Type B pancreatic cell (in vitro differentiated cells): ENCODE results near the gene DNAH17. TPM values are rescaled to one million over a fixed set of nuclear protein-coding genes. Genes with fewer than 3 reads are reported as not detected.

ENCODE experiments used
- DNase-seq: peaks from one replicate; pipeline ENCODE4 v3.0.0; 2021; ENCODE audit warnings: mixed read lengths; ENCODE audit not compliant: unreplicated experiment; ENCODE audit errors: extremely low spot score
- H3K27ac Mint-ChIP-seq: 2 replicates; pipeline ENCODE4 v1.8.0; 2021; ENCODE audit warnings: mild to moderate bottlenecking, mixed read lengths
- H3K27me3 Mint-ChIP-seq: 2 replicates; pipeline ENCODE4 v1.8.0; 2021; ENCODE audit warnings: mixed read lengths
- H3K36me3 Mint-ChIP-seq: 2 replicates; pipeline ENCODE4 v1.8.0; 2021; ENCODE audit warnings: mixed read lengths
- H3K4me1 Mint-ChIP-seq: one replicate; pipeline ENCODE4 v1.8.0; 2021; ENCODE audit warnings: mixed read lengths; ENCODE audit not compliant: unreplicated experiment
- H3K4me3 Mint-ChIP-seq: 2 replicates; pipeline ENCODE4 v1.8.0; 2021; ENCODE audit warnings: mild to moderate bottlenecking, mixed read lengths
- H3K9me3 Mint-ChIP-seq: 2 replicates; pipeline ENCODE4 v1.8.0; 2021; ENCODE audit warnings: mixed read lengths
- total RNA-seq: library from RNA; stranded (reverse); gene quantifications from 2 replicates; pipeline ENCODE4 v1.2.1, GENCODE V29; 2021; ENCODE audit warnings: low replicate concordance
- TF ChIP-seq, protein P1 (sequence below): fragments of 200-600 bp; sonication (generic); conservative IDR thresholded peaks from 2 replicates; pipeline ENCODE4 v1.5.0; 2021; ENCODE audit warnings: antibody characterized with exemption, mild to moderate bottlenecking

DNAH17 gene
- total RNA-seq, 1 donor from 2014 or later, result 0.07 TPM

DNA sequence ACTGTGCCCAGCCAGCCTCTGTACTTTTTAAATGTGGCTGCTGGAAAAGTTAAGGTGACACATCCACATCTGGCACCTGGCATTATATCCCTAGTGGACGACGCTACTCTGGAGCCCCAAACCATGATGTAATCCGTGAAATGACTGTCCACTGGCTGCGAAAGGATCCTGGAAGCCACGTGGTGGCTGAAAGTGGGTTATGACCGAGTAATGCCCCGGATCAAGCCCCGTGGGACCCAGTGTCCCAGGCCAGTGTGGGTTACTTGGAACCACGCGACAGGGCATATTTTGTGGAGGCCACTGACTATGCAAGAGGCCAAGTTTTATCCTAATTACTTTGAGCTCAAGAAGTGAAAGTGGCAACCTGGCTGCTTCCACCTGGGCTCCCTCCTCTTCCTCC is 119.1 kb downstream of the DNAH17 start:
- H3K4me1 Mint-ChIP-seq, result no peaks in the 10 kb centered on the region
- no peaks in the 10 kb centered on the region for H3K9me3 Mint-ChIP-seq
- no peaks in the 10 kb centered on the region for H3K36me3 Mint-ChIP-seq
- no peak overlapping the region for H3K4me3 Mint-ChIP-seq
- DNase-seq, result no peak
- no peaks in the 10 kb centered on the region for H3K27me3 Mint-ChIP-seq
- TF ChIP-seq, protein P1, sequence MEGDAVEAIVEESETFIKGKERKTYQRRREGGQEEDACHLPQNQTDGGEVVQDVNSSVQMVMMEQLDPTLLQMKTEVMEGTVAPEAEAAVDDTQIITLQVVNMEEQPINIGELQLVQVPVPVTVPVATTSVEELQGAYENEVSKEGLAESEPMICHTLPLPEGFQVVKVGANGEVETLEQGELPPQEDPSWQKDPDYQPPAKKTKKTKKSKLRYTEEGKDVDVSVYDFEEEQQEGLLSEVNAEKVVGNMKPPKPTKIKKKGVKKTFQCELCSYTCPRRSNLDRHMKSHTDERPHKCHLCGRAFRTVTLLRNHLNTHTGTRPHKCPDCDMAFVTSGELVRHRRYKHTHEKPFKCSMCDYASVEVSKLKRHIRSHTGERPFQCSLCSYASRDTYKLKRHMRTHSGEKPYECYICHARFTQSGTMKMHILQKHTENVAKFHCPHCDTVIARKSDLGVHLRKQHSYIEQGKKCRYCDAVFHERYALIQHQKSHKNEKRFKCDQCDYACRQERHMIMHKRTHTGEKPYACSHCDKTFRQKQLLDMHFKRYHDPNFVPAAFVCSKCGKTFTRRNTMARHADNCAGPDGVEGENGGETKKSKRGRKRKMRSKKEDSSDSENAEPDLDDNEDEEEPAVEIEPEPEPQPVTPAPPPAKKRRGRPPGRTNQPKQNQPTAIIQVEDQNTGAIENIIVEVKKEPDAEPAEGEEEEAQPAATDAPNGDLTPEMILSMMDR, result no peak
- no peak overlapping the region for H3K27ac Mint-ChIP-seq

DNA sequence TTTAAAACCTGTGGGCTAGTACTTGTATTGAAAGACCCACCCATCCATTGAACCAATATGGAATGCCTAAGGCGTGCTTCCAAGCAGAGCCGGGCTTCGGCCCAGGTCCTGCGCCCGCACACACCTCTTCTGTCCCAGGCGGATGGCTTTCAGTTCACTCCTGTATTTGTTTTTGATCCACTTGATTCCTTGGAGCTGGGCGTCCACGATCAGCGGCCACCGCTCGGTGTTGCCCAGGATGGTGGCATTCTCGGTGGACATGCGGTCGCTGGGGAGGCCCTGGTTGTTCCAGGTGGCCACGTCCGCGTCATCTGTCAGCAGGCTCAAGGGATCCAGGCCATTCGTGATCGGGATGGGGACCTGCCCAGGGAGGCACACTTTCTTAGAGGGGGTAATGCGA is 122.8 kb downstream of the DNAH17 start:
- Mint-ChIP-seq H3K36me3 (no peaks in the 10 kb centered on the region), H3K27ac (no peak overlapping the region), H3K27me3 (no peaks in the 10 kb centered on the region), H3K9me3 (no peaks in the 10 kb centered on the region), H3K4me1 (no peaks in the 10 kb centered on the region), H3K4me3 (no peak overlapping the region)
- DNase-seq, result no peak
- TF ChIP-seq, protein P1, result no peak

DNA sequence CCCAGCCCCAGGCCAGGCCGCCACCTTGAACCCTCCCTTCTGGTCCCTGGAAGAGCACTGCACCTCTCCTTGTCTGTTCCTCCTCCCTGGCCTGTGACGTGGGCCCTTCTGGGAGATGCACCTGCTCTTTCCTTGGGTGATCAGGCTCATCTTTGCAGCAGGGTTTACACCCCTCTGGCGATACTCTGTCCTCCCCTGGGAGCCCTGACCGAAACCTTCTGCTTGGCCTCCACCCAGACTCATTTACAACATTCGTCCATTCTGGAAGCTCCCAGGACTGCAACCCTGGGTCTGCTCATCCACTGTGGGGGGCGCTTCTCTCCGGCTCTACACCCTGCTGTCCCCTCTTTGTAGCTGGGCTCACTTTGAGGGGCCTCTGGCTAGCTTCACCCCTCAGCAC is 125.4 kb downstream of the DNAH17 start:
- no peaks in the 10 kb centered on the region for H3K27me3 Mint-ChIP-seq
- DNase-seq, result no peak
- no peaks in the 10 kb centered on the region for H3K4me1 Mint-ChIP-seq
- no peak overlapping the region for H3K27ac Mint-ChIP-seq
- no peaks in the 10 kb centered on the region for H3K36me3 Mint-ChIP-seq
- TF ChIP-seq, protein P1, result no peak
- H3K9me3 Mint-ChIP-seq, result no peaks in the 10 kb centered on the region
- H3K4me3 Mint-ChIP-seq, result no peak overlapping the region

DNA sequence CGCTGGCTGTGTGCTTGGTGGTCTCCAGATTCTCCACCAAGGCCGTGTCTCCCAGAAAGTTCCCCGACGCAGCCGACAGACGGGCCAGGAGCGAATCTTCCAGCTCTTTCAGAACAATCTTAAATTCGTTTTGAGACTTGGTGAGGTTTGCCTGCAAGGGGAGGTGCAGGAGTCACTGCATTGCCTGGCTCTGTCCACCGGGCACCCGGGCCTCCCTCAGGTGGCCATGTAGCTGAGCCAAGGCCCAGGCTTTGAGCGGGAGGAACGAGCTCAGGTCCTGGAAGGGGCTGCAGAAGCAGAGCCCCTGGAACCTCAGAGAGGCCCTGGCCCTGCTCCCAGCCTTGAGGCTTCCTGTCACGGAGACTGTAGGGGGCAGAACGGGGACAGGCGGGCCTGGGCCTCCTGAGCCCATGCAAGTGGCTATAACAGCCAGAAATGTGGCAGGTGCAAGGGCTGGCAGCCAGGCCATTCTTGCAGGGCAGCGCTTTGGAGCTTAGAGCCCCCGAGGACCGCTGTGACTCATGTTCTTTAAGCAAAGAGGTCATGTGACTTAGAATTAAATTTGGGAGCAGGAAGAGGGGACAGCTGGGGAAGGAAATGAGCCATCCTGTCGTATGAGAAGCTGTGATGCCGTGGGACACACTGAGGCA is 126.4 kb downstream of the DNAH17 start:
- Mint-ChIP-seq H3K27me3 (no peaks in the 10 kb centered on the region), H3K9me3 (no peaks in the 10 kb centered on the region), H3K4me1 (no peaks in the 10 kb centered on the region), H3K36me3 (no peaks in the 10 kb centered on the region), H3K4me3 (no peak overlapping the region), H3K27ac (no peak overlapping the region)
- TF ChIP-seq, protein P1, result no peak
- no peak for DNase-seq

DNA sequence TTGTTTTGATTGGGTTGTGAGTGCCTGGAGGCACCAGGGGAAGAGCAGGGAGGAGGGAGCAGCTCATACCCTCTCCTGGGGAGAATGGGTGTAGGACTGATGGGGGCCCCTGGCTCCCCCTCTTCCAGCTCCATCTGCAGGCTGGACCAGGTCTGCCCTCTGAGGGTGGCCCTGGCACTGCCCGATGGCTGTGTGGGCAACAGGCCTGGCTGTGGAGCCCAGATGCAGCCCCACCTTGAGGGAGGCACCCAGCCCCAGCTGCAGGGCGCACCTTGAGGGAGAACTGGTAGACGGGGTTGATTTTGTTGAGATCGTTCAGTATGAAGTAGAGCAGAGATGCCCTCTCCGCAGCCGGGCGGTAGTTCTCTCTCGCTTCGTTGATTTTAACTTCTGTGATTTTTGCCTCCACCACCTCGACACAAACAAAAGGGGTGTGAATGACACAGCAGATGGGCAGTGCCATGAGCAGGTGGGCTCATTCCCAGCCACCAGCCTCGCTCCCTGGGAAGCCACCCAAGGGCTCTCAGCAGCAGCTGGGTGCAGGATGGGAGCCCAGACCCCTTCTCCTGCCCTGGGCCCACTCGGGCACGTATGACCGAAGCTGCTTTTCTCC is 127.1 kb downstream of the DNAH17 start:
- Mint-ChIP-seq H3K27me3 (no peaks in the 10 kb centered on the region), H3K36me3 (no peaks in the 10 kb centered on the region), H3K9me3 (no peaks in the 10 kb centered on the region), H3K4me3 (no peak overlapping the region), H3K27ac (no peak overlapping the region), H3K4me1 (no peaks in the 10 kb centered on the region)
- TF ChIP-seq, protein P1, result no peak
- DNase-seq, result no peak
